Epithelial cell of proximal tubule (primary cell): Measurements from ENCODE around the gene KIAA1549. TPM values are rescaled to one million over a fixed set of nuclear protein-coding genes. Genes with fewer than 3 reads are reported as not detected.

ENCODE experiments used
- DNase-seq: peaks from one replicate; pipeline ENCODE4 v3.0.0-alpha.2; 2011; ENCODE audit warnings: low read depth
- H3K4me3 ChIP-seq: 2 replicates; pipeline ENCODE4 v1.5.1; 2011; ENCODE audit warnings: low read depth, mild to moderate bottlenecking, low read length
- CTCF ChIP-seq: conservative IDR thresholded peaks from 2 replicates; pipeline ENCODE4 v1.5.1; 2012; ENCODE audit warnings: low read depth, mild to moderate bottlenecking, low read length
- total RNA-seq: library from RNA; depleted of rRNA; stranded (reverse); fragments of >200 nt; gene quantifications from 2 replicates; pipeline ENCODE4 v1.2.3, GENCODE V29; 2015

Gene KIAA1549
- total RNA-seq, 1 donor from 2014 or later = 1.8 TPM

- DNase-seq = no peak
- no peak for TF ChIP-seq CTCF
- H3K4me3 ChIP-seq = no peak overlapping the region
Observed at GRCh38 chr7:138900035-138900828, 81.0 kb downstream of the KIAA1549 start.

GRCh38 chr7:138898802-138899201 lies 82.4 kb downstream of the KIAA1549 start:
- TF ChIP-seq CTCF = no peak
- no peak for DNase-seq
- H3K4me3 ChIP-seq = no peak overlapping the region

GRCh38 chr7:138898255-138898654 lies 82.9 kb downstream of the KIAA1549 start:
- no peak for TF ChIP-seq CTCF
- DNase-seq = no peak
- no peak overlapping the region for H3K4me3 ChIP-seq

- TF ChIP-seq CTCF = no peak
- no peak for DNase-seq
- H3K4me3 ChIP-seq = no peak overlapping the region
Observed at GRCh38 chr7:138895679-138896078, 85.5 kb downstream of the KIAA1549 start.

- DNase-seq = no peak
- H3K4me3 ChIP-seq = no peak overlapping the region
- TF ChIP-seq CTCF = no peak
Observed at GRCh38 chr7:138893258-138893657, 87.9 kb downstream of the KIAA1549 start.

GRCh38 chr7:138892812-138893211 lies 88.4 kb downstream of the KIAA1549 start:
- no peak for DNase-seq
- no peak overlapping the region for H3K4me3 ChIP-seq
- TF ChIP-seq CTCF = no peak

- no peak overlapping the region for H3K4me3 ChIP-seq
- TF ChIP-seq CTCF = no peak
- DNase-seq = no peak
Observed at GRCh38 chr7:138892006-138892630, 89.1 kb downstream of the KIAA1549 start.
